Keratinocyte (primary cell): ENCODE results near the gene GDPD2.

Experiments used
- CTCF ChIP-seq, 3 experiments: IDR thresholded peaks in 1 of 3; conservative IDR thresholded peaks in 1 of 3; optimal IDR thresholded peaks in 1 of 3; 2 replicates in 2 of 3; 3 replicates in 1 of 3; pipeline versions ENCODE3 to v1.5.1; 2011; ENCODE audit warnings: low read length in 3 of 3, mild to moderate bottlenecking in 3 of 3, moderate library complexity in 2 of 3, control low read depth in 1 of 3, inconsistent platforms in 1 of 3; ENCODE audit not compliant: insufficient read depth in 2 of 3; ENCODE audit errors: extremely low read depth in 1 of 3
- EZH2 ChIP-seq: IDR thresholded peaks from one replicate; pipeline ENCODE4 v1.6.1; 2012; ENCODE audit warnings: inconsistent platforms, mild to moderate bottlenecking, low read length, moderate library complexity

DNA sequence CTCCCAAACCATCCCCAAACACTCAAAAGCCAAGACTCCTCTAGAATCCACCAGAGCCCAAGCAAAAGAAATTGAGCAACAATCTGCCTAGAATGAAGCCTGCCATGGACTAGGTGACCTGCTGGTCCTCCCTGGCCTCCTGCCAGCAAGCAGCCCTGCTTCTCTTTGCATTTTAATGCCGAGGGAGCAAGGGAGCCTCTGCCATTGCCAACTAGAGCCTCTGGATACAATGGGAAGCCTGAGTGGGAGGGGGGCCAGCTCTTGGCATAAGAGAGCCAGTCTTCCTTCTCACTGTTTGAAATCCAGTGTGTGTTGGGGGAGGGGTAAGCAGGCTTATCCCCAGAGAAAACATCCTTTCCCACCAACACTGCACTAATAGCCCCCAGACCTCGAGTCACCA, 1.5 kb upstream of the GDPD2 start:
- TF ChIP-seq CTCF (optimal IDR thresholded peaks at IDR 0.05 in 1 of 3, IDR thresholded peaks at IDR 0.05 in 1 of 3, conservative IDR thresholded peaks at IDR 0.05 in 1 of 3; ENCODE audit: extremely low read depth in 1 of 3, insufficient read depth in 2 of 3, low read length in 3 of 3) (no peak), EZH2 (no peak)
